GM12874 (cell line): ENCODE results near the gene SIRPB2.

ENCODE experiments used
- CTCF ChIP-seq: IDR thresholded peaks from 2 replicates; pipeline ENCODE4 v1.5.1; 2011; ENCODE audit warnings: low read depth, mild to moderate bottlenecking, control low read depth, low read length, moderate library complexity; ENCODE audit not compliant: insufficient read depth

Gene SIRPB2

GRCh38 chr20:1491281-1491840 is at the start of gene SIRPB2:
SIRPB2 (minus strand) TSS chr20:1491420; CDS start chr20:1491359, 61 bp downstream.
- TF ChIP-seq CTCF: no peak

GRCh38 chr20:1539816-1540419 is 48.7 kb upstream of the SIRPB2 start:
- TF ChIP-seq CTCF: no peak

DNA sequence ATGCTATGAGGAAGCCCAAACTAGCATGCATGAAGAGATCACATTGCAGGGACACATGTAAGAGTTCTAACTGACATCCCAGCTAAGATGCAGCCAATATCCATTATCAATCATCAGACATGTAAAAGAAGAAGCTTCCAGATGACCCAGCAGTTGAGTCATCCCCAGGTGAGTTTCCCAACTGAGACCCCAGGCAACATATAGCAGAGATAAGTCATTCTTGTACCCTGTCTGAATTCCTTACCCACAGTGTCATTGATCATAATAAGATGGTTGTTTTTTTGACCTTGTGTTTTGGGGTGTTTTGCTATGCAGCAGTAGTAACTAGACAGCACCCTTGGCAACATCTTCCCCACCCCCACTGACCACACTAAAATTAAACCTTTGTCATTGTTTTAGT is 47.4 kb upstream of the SIRPB2 start:
- no peak for TF ChIP-seq CTCF

- TF ChIP-seq CTCF: no peak
Observed at GRCh38 chr20:1537731-1538058, 46.5 kb upstream of the SIRPB2 start.

DNA sequence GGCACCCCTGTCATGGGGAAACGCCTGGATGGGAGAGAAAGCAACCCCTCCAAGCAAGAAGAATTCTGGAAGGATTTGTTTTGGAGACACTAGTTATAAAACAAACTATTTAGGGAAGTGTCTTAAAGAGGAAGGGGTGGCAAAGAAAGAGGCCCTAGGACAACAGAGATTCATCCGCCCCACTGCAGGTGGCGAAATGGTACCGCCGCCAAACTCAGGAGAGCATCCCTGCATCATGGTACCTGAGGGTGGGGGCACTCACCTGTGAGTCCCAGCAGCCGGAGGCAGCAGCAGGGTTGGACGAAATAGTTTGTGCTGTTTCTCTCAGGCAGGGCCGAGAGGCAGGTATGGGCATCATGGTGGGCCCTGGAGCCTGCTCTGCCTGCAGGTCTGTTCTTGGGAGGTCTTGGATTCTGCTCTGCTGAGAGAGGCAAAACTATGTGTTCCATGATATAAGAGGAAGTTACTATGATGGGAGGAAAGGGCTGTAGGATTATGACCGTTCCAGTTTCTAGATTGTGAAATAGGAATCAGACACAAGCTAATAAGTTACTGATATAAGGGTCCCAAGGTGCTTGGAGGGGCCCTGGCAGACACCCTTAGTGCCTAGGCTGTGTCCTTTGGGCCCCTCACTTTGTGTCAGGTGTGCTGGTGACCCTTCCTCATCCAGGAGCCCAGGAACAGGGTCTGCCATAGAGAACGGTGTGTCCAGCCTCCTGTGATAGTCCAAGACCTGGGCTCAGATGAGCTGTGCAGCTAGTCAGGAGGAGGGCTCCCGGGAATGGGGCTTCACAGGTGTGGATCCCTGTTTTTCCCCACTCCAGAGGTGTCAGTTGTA is 45.9 kb upstream of the SIRPB2 start:
- no peak for TF ChIP-seq CTCF

GRCh38 chr20:1535420-1536175 is 44.4 kb upstream of the SIRPB2 start:
- no peak for TF ChIP-seq CTCF

- TF ChIP-seq CTCF: no peak
Observed at GRCh38 chr20:1534526-1534925, 43.3 kb upstream of the SIRPB2 start.
